TTC549 (cell line): ENCODE results near the gene TMPRSS3.

Experiments used
- FAIRE-seq: peaks from 2 replicates; lab custom pipeline; 2012; peaks lifted over from hg19 to GRCh38; lab: Jason Lieb, UNC

The TMPRSS3 gene

DNA sequence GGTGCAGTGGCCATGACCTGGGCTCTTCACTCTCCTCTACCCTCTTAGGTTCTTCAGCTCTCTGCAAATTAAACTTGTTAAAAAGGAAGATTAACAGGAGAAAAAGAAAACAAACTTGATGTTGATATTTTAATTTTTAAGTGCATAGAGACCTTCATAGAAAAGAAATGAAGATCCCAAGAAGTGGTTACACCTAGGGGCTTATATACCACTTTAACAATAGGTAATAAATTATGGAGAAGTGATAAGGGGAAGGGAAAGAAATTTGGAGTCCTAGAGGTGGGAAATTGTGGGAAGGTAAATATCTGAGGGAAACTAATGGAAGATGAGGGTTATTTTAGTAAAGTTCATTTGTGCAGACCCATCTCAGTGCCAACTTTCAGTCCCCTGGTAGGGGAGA lies 64.2 kb downstream of the TMPRSS3 start:
- no peak for FAIRE-seq

DNA sequence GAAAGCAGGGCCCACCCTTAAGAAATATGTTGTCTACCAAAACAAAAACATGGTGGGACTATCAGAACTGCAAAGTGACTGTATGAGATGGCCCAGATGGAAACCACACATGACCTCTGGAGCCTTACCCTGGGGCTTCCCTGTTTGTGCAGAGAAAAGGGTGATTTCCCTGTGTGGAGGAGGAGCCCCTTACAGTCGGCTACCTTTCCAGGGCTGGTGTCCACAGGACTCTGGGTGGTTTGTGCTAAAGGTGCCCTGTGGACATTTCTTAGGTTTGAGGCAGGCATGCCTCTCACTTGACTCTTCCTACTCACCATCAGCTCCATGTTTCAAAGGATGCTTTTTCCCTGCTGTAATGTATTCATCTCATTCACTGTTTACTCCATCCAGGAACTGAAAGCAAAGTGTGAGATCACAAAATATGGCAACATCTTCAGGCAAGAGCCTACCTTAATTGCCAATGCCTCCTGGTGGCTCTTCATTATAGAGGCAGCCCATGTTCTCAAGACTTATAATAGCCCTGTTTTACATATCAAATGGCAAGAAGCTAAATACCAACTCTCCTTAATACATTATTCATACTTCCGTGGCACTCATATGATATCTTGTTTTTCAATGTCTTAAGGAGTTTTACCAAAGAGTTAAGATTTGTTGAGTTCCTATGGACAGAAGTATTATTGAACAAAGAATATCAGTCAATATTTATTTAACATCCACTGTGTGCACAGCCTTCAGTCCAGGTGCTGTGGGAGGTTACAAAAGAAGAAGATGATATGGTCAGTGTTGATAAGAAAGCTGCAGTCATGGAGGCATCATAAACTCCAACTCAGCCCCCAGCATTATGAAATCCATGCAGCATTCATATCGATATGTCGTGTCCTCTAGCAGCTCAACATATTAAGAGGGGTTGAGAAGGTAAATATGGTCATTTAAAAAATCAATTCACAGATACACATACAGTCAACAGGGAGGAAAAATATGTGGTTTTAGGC lies 65.2 kb downstream of the TMPRSS3 start:
- FAIRE-seq: no peak

DNA sequence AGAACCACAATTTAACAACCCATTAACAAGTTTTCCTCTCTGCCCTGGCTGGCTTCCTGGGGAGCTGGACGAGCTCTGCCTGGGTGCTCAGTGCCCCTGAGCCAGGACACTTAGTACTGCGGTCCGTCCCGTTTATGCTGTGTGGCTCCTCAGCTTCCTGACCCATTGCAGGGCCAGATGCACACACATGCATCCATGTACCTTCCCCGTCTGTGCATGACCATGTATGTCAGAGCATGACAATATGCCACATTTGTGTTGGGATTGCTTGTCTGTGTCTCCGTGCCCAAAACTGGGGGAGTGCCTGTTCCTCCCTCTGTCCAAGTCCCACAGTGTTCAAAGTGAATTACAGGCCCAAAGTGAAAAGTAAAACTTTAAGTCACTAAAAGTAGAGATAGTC lies 71.0 kb downstream of the TMPRSS3 start:
- FAIRE-seq: no peak
